Measurements from ENCODE around the gene DYNLT5.
"Not testable (repeated sequence)": the region's sequence is repeated elsewhere in the genome, so short reads cannot be mapped to it uniquely, and the experiment has no call there.

DYNLT5 gene

DNA sequence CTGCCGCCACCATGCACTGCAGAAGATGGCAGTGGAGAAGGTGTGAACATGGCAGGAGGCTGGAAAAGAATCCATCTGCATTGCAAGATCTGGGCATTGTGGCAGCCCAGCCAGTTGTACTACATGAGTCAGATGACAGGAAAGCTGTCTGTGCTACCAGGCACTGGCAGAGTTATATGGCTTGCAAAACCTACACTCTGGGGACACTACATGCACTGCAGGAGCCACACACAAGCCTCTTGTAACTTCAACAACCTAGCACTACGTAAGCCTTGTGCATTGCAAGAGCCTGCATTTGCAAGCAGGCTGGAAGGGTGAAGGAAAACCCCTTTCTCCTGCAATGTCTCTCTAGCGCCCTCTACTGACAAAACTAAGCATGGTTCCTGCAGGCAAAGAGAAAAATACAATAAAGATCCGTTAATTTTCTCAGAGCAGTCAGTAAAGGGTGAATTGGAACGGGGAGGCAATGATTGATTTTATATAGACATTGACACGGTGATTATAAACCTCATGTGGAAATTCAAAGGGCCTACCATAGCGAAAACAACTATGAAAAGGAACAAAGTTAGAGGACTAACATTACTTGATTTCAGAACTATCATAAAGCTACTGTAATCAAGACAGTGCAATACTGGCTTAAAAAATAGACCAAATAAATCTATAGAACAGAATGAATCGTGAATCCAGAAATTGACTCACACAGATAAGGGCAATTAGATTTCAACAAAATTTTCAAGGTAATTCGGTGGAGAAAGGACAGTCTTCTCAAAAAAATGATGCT is 26.2 kb upstream of the DYNLT5 start:
- peak; percentile 29 for DNase-seq (ENCODE audit: low spot score)
- in situ Hi-C loops (cut with MboI; ENCODE audit: low sequenced_read_pairs, unreplicated experiment): loop anchor here (25.0 kb wide), 1 partner anchor 464 kb away; no protein-coding TSS in a partner anchor
- TF ChIP-seq, protein P1, sequence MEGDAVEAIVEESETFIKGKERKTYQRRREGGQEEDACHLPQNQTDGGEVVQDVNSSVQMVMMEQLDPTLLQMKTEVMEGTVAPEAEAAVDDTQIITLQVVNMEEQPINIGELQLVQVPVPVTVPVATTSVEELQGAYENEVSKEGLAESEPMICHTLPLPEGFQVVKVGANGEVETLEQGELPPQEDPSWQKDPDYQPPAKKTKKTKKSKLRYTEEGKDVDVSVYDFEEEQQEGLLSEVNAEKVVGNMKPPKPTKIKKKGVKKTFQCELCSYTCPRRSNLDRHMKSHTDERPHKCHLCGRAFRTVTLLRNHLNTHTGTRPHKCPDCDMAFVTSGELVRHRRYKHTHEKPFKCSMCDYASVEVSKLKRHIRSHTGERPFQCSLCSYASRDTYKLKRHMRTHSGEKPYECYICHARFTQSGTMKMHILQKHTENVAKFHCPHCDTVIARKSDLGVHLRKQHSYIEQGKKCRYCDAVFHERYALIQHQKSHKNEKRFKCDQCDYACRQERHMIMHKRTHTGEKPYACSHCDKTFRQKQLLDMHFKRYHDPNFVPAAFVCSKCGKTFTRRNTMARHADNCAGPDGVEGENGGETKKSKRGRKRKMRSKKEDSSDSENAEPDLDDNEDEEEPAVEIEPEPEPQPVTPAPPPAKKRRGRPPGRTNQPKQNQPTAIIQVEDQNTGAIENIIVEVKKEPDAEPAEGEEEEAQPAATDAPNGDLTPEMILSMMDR (IDR thresholded peaks at IDR 0.05; ENCODE audit: borderline replicate concordance, control extremely low read depth, extremely low read depth, insufficient read depth, missing control alignments): peak; percentile 87

DNA sequence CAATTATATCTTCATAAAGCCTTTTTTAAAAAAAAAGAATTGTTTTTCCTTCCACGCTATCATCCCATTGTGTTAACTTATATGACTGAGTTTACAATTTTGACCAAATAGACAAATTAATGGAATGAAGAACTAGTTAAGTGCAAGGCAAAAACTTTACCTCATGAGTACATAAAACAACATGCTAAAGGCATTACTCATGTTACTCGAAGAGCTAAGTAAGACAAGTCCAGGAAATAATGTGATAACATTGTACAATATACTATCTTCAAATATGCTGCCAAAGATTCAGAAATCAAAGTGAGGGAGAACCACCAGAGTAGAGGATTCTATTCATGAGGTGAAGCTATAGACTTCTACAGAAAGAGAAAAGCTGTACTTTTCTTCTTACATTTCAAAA is 24.2 kb upstream of the DYNLT5 start:
- in situ Hi-C loops (cut with MboI; ENCODE audit: low sequenced_read_pairs, unreplicated experiment): loop anchor here (25.0 kb wide), 1 partner anchor 466 kb away; no protein-coding TSS in a partner anchor
- DNase-seq (ENCODE audit: low spot score): no peak
- TF ChIP-seq, protein P1 (IDR thresholded peaks at IDR 0.05; ENCODE audit: borderline replicate concordance, control extremely low read depth, extremely low read depth, insufficient read depth, missing control alignments): no peak

GRCh38 chr1:66728716-66729115 is 23.5 kb upstream of the DYNLT5 start:
- in situ Hi-C loops (cut with MboI; ENCODE audit: low sequenced_read_pairs, unreplicated experiment): loop anchor here (25.0 kb wide), 1 partner anchor 466 kb away; no protein-coding TSS in a partner anchor
- not testable (repeated sequence) for DNase-seq (ENCODE audit: low spot score)

GRCh38 chr1:66729119-66729518 is 23.1 kb upstream of the DYNLT5 start:
- TF ChIP-seq, protein P1 (IDR thresholded peaks at IDR 0.05; ENCODE audit: borderline replicate concordance, control extremely low read depth, extremely low read depth, insufficient read depth, missing control alignments): no peak
- in situ Hi-C loops (cut with MboI; ENCODE audit: low sequenced_read_pairs, unreplicated experiment): loop anchor here (25.0 kb wide), 1 partner anchor 467 kb away; no protein-coding TSS in a partner anchor
- no peak for DNase-seq (ENCODE audit: low spot score)

DNA sequence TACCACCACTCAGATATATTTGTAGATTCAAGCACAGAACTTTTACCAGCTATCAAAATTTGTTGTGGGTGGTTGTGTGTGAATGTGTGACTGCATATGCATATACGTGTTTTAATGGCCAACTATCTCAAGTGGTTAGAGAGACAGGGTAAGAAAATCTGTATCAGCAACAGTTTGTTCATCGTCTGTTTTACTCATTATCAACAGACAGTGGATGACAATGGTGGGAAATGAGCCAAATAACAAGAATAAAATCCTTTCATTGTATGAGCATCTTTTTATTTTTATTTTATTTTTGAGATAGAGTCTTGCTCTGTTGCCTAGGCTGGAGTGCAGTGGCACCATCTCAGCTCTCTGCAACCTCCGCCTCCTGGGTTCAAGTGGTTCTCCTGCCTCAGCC is 22.7 kb upstream of the DYNLT5 start:
- in situ Hi-C loops (cut with MboI; ENCODE audit: low sequenced_read_pairs, unreplicated experiment): loop anchor here (25.0 kb wide), 1 partner anchor 467 kb away; no protein-coding TSS in a partner anchor
- DNase-seq (ENCODE audit: low spot score): no peak
- TF ChIP-seq, protein P1 (IDR thresholded peaks at IDR 0.05; ENCODE audit: borderline replicate concordance, control extremely low read depth, extremely low read depth, insufficient read depth, missing control alignments): no peak

- DNase-seq (ENCODE audit: low spot score): no peak
- TF ChIP-seq, protein P1 (IDR thresholded peaks at IDR 0.05; ENCODE audit: borderline replicate concordance, control extremely low read depth, extremely low read depth, insufficient read depth, missing control alignments): no peak
- in situ Hi-C loops (cut with MboI; ENCODE audit: low sequenced_read_pairs, unreplicated experiment): loop anchor here (25.0 kb wide), 1 partner anchor 468 kb away; no protein-coding TSS in a partner anchor
Measured at GRCh38 chr1:66730462-66730861, 21.8 kb upstream of the DYNLT5 start.

All from GM13976 (cell line).